Measurements from ENCODE around the gene TMEM123. TPM values are rescaled to one million over a fixed set of nuclear protein-coding genes. Genes with fewer than 3 reads are reported as not detected.

Gene TMEM123
- total and polyA plus RNA-seq, 2 donors (not counting 3 experiments of a cell fraction or from before 2014, with no cell fraction given), result 201 to 257 TPM

DNA sequence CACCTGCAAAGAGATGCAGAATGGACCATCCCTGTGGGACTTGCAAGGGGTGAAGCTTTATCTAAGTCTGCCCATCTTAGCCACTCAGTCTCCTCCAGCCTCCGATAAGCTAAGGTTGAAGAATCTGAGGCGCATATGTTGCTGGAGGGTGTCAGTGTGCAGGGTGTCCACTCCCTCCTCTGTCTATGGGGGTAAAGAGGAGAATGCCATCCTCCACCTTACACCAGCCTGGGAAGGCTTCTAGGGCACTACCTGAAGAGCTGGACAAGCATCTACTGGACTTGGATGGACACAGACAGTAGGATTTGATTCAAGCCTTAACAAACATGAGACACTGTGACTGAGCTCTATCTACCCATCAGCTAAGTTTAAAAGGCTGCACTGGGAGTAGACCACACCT, 46.5 kb downstream of the TMEM123 start:
- peaks cover 58% of the 10 kb centered on the region for H3K79me2 ChIP-seq (ENCODE audit: control insufficient read depth, insufficient read depth, low read length)
- no peaks in the 10 kb centered on the region for H3K9me1 ChIP-seq (replicated peaks; ENCODE audit: control insufficient read depth, extremely low read depth, insufficient read depth, low read length)
- ChIA-PET POLR2A (interaction anchor here (0.6 kb wide), 1 partner anchor 16 kb away, joined by 3 read pairs; no protein-coding TSS in a partner anchor), CTCF (interaction anchor here (0.9 to 1.9 kb wide), 7 partner anchors 12 to 261 kb away, joined by 3 to 6 read pairs (median 4); no protein-coding TSS in a partner anchor)
- no peak overlapping the region for H3K4me3 ChIP-seq (replicated peaks in 1 of 3; ENCODE audit: insufficient read depth in 1 of 3, low read depth in 1 of 3, low read length in 3 of 3)
- H3K27me3 ChIP-seq (ENCODE audit: control insufficient read depth in 2 of 2, insufficient read depth in 2 of 2, low read length in 2 of 2), result no peaks in the 10 kb centered on the region
- DNase-seq (ENCODE audit: low read depth, low spot score) (no peak), FAIRE-seq (no peak)
- peaks cover 4 to 5% of the 10 kb centered on the region in 2 experiments for H3K36me3 ChIP-seq (ENCODE audit: control insufficient read depth in 2 of 2, extremely low read depth in 1 of 2, insufficient read depth in 2 of 2, low read length in 2 of 2)
- H3K9me3 ChIP-seq (replicated peaks; ENCODE audit: control insufficient read depth, insufficient read depth, low read length), result no peaks in the 10 kb centered on the region
- no peak overlapping the region for H3K27ac ChIP-seq (ENCODE audit: insufficient read depth, low read depth, low read length)
- BruUV-seq (replicated peaks), result no TSS peak
- H4K20me1 ChIP-seq (replicated peaks; ENCODE audit: control insufficient read depth, extremely low read depth, insufficient read depth, low read length), result peaks cover 3% of the 10 kb centered on the region
- H3K4me1 ChIP-seq (ENCODE audit: control insufficient read depth, extremely low read depth, insufficient read depth, low read length), result no peaks in the 10 kb centered on the region
- TF ChIP-seq, protein P1, sequence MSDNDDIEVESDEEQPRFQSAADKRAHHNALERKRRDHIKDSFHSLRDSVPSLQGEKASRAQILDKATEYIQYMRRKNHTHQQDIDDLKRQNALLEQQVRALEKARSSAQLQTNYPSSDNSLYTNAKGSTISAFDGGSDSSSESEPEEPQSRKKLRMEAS (IDR thresholded peaks at IDR 0.05; ENCODE audit: insufficient read depth, insufficient read length), result no peak
- TF ChIP-seq POLR2A (IDR thresholded peaks at IDR 0.05; ENCODE audit: low read depth, low read length), result no peak
- no peak for TF ChIP-seq MYC (IDR thresholded peaks at IDR 0.05; ENCODE audit: low read depth, low read length)
- no peak for TF ChIP-seq GATA2 (IDR thresholded peaks at IDR 0.05; ENCODE audit: insufficient read depth, insufficient read length, low read depth, low read length)
- intact Hi-C loops (cut with micrococcal nuclease), result no loop called here
- H3K9ac ChIP-seq (replicated peaks; ENCODE audit: extremely low read depth, insufficient read depth, low read length), result no peak overlapping the region
- no peak overlapping the region for H2AFZ ChIP-seq (ENCODE audit: low read depth, low read length)
- no peak overlapping the region for H3K4me2 ChIP-seq (ENCODE audit: insufficient read depth, low read length)
- dilution Hi-C loops (cut with MboI; ENCODE audit: extremely low pct_ligation_motif_present, low sequenced_read_pairs), result no loop called here

DNA sequence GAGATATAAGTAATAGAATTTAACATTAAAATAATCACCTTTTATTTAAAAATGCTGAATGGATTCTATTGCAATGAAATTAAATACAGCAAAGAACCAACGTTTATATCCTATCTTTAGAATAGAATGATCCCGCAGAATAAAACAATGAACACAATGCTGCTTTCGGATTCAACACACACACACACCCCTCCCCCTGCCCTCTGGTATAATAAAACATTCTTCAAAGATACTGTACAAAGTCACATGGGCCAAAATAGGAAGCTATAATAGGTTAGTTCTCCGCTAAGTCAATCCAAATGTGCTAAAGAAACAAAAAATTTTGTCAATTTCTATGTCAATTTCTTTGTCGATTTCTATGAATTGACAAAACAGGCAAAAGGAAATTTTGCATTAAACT, 47.1 kb downstream of the TMEM123 start:
- no TSS peak for BruUV-seq (replicated peaks)
- no peak for FAIRE-seq
- dilution Hi-C loops (cut with MboI; ENCODE audit: extremely low pct_ligation_motif_present, low sequenced_read_pairs) (no loop called here), intact Hi-C loops (cut with micrococcal nuclease) (no loop called here)
- POLR2A ChIA-PET, result no interaction called here
- TF ChIP-seq, protein P1 (IDR thresholded peaks at IDR 0.05; ENCODE audit: insufficient read depth, insufficient read length), result no peak
- TF ChIP-seq POLR2A (IDR thresholded peaks at IDR 0.05; ENCODE audit: low read depth, low read length) (no peak), POLR2AphosphoS5 (IDR thresholded peaks at IDR 0.05; ENCODE audit: insufficient read depth, low read depth, low read length) (no peak), FOS (IDR thresholded peaks at IDR 0.05; ENCODE audit: borderline replicate concordance, insufficient read depth, low read length) (no peak), GATA2 (IDR thresholded peaks at IDR 0.05; ENCODE audit: insufficient read depth, insufficient read length, low read depth, low read length) (no peak)
- no peaks in the 10 kb centered on the region for H3K9me3 ChIP-seq (replicated peaks; ENCODE audit: control insufficient read depth, insufficient read depth, low read length)
- no peak overlapping the region for H2AFZ ChIP-seq (ENCODE audit: low read depth, low read length)
- H3K79me2 ChIP-seq (ENCODE audit: control insufficient read depth, insufficient read depth, low read length), result peaks cover 54% of the 10 kb centered on the region
- H4K20me1 ChIP-seq (replicated peaks; ENCODE audit: control insufficient read depth, extremely low read depth, insufficient read depth, low read length), result peaks cover 3% of the 10 kb centered on the region
- H3K27ac ChIP-seq (ENCODE audit: insufficient read depth, low read depth, low read length), result no peak overlapping the region
- no peaks in the 10 kb centered on the region for H3K9me1 ChIP-seq (replicated peaks; ENCODE audit: control insufficient read depth, extremely low read depth, insufficient read depth, low read length)
- no peak overlapping the region for H3K9ac ChIP-seq (replicated peaks; ENCODE audit: extremely low read depth, insufficient read depth, low read length)
- CTCF ChIA-PET, result interaction anchor here (1.4 to 1.9 kb wide), 3 partner anchors 12 to 261 kb away, joined by 4 to 6 read pairs (median 4); no protein-coding TSS in a partner anchor
- H3K4me3 ChIP-seq (replicated peaks in 1 of 3; ENCODE audit: insufficient read depth in 1 of 3, low read depth in 1 of 3, low read length in 3 of 3), result no peak overlapping the region
- H3K4me1 ChIP-seq (ENCODE audit: control insufficient read depth, extremely low read depth, insufficient read depth, low read length), result no peaks in the 10 kb centered on the region
- no peak overlapping the region for H3K4me2 ChIP-seq (ENCODE audit: insufficient read depth, low read length)
- no peaks in the 10 kb centered on the region for H3K27me3 ChIP-seq (ENCODE audit: control insufficient read depth in 2 of 2, insufficient read depth in 2 of 2, low read length in 2 of 2)
- no peak for DNase-seq (ENCODE audit: low read depth, low spot score)
- H3K36me3 ChIP-seq (ENCODE audit: control insufficient read depth in 2 of 2, extremely low read depth in 1 of 2, insufficient read depth in 2 of 2, low read length in 2 of 2), result peaks cover 3 to 6% of the 10 kb centered on the region in 2 experiments
